NCI-H82 (cell line): ENCODE measurements around the gene GPX7.
A peak's percentile ranks its signal among the peaks of the same experiment; 100 is the strongest.

Source experiments
- DNase-seq: peaks from one replicate; lab custom pipeline; 2025; lab: John Stamatoyannopoulos, UW

GPX7 gene

GRCh38 chr1:52629325-52629643, 27.1 kb downstream of the GPX7 start:
- DNase-seq: no peak

DNA sequence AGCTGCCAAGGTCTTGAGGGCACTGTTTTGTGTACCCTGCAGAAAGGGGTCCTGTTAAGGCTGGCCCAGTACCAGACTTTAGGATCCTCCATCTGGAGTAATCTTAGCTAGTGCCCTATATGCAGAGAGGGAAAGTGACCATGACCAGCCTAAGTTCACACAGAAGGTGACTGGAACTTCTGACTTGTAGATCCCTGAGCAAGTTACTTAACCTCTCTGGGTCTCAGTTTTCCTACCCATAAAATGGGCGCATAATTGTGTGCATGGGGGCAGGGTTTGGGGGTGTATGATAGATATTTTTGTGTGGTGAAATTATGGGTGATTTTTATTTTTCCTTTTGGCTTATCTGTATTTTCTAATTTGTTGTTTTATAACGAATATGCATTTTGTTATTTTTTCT, 27.5 kb downstream of the GPX7 start:
- no peak for DNase-seq

DNA sequence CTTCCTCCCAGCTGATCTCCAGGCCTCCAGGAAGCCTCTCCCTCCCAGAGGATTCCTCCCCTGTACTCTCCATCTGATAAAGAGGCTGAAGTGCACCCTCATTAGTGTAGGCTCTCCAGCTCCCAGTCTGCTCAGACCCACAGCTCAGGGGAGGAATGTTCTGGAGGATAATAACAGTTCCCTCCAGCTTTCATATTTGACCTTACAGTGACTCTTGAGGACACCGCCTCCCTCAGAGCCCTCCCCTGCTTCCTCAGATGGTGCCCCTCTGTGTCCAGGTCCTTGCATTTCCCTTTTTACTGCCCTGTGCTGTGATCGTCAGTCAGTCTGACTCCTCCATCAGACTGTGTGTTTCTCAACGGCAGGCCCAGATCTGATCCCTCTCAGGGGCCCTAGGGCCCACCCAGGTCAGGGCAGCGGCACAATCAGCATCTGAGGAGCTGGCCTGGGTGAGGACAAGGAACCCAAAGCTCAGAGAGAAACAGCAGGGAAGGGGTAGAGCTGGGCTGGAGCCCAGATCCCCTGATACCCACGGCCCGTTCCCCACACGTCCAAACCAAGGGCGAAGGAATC, 29.7 kb downstream of the GPX7 start:
- DNase-seq: no peak

- peak; percentile 66 for DNase-seq
Observed at GRCh38 chr1:52632732-52633290, 30.6 kb downstream of the GPX7 start, which contains the start of gene SHISAL2A. TSS of gene SHISAL2A (plus strand) at chr1:52633168. CDS start at chr1:52633494, 326 bp downstream.

- DNase-seq: peak; percentile 66
Observed at GRCh38 chr1:52633291-52633754, 31.2 kb downstream of the GPX7 start.

GRCh38 chr1:52634111-52634510, 31.9 kb downstream of the GPX7 start:
- DNase-seq: no peak

GRCh38 chr1:52635321-52636089, 33.3 kb downstream of the GPX7 start:
- DNase-seq: no peak

GRCh38 chr1:52636721-52637695, 34.8 kb downstream of the GPX7 start:
- no peak for DNase-seq

DNA sequence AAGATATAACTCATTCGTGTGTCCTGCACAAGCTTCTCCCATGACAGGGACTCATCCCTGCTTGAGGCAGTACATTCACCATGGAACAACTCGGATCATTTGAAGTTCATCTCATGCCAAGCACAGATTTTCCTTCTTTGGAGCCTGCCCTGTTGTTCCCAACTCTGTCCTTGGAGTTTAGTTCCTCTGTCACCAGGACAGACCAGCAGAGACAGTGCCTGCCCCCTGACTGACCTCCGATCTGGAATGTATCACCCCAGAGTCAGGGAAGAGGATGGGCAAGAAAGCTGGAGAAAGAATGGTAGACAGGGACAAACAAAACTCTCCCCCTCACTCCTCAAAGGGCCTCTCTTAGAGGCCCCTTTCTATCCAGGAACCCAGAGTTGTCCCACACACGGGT, 35.8 kb downstream of the GPX7 start:
- DNase-seq: no peak

DNA sequence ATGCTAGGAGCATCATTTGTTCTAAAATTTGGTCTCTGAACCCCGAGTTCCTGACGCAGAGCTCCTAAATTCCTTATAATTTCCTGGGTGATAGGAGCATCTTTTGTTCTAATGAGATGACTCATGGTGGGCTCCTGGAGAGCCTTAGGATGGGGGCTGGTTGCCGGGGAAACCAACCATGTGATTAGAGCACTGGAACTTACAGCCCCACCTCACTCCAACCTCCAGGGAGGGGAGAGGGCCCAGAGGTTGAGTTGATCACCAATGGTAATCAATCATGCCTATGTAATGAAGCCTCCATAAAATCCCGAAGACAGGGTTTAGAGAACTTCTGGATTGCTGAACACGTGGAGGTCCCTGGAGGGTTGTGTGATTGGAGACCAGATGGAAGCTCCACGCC, 38.5 kb downstream of the GPX7 start:
- DNase-seq: peak; percentile 72

GRCh38 chr1:52641307-52641706, 39.1 kb downstream of the GPX7 start:
- no peak for DNase-seq

DNA sequence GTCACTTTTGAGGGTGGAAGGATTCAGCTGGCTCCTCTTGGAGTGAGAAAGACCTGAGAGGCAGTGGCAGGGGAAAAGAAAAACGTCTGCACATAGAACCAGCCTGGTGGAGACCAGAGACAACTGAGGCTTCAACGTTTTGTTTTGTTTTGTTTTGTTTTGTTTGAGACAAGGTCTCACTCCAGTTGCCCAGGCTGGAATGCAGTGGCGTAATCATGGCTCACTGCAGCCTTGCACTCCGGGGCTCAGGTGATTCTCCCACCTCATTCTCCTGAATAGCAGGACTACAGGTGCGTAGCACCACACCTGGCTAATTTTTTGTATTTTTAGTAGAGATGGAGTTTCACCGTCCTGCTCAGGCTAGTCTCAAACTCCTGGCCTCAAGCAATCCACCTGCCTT, 43.1 kb downstream of the GPX7 start:
- no peak for DNase-seq

- DNase-seq: peak; percentile 15
Observed at GRCh38 chr1:52651904-52652303, 49.7 kb downstream of the GPX7 start.

- no peak for DNase-seq
Observed at GRCh38 chr1:52653207-52653849, 51.2 kb downstream of the GPX7 start.

GRCh38 chr1:52654063-52654462, 51.9 kb downstream of the GPX7 start:
- no peak for DNase-seq

DNA sequence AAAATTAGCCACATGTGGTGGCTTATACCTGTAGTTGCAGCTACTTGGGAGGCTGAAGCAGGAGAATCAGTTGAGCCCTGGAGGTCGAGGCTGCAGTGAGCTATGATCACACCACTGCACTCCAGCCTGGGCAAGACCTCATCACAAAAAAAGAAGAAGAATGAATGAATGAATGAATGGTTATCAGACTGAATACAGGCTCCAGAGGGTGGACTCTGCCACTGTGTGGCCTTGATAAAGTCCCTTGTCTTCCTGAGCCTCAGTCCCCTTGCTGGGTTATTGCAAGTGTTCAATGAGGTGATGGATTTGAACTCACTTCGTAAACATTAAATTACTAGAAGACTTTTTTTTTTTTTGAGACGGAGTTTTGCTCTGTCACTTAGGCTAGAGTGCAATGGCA, 55.5 kb downstream of the GPX7 start:
- DNase-seq: no peak
